Cerebellar cortex (tissue), 1 donor: ENCODE data around the gene MTMR3.

ENCODE experiments used
- DNase-seq: peaks from one replicate; pipeline ENCODE4 v3.0.0-alpha.2; 2015; ENCODE audit warnings: low spot score

The MTMR3 gene

GRCh38 chr22:29870574-29870973 is 12.4 kb upstream of the MTMR3 start:
- no peak for DNase-seq

GRCh38 chr22:29871684-29872083 is 11.3 kb upstream of the MTMR3 start:
- peak; percentile 87 for DNase-seq

- DNase-seq: peak; percentile 75
Observed at GRCh38 chr22:29872144-29872893, 10.7 kb upstream of the MTMR3 start.

- no peak for DNase-seq
Observed at GRCh38 chr22:29872989-29873388, 10.0 kb upstream of the MTMR3 start.

- DNase-seq: no peak
Observed at GRCh38 chr22:29873943-29874342, 9.0 kb upstream of the MTMR3 start.

- DNase-seq: no peak
Observed at GRCh38 chr22:29877620-29878019, 5.4 kb upstream of the MTMR3 start.

GRCh38 chr22:29879753-29880152 is 3.2 kb upstream of the MTMR3 start:
- no peak for DNase-seq

GRCh38 chr22:29882716-29883044 is 294 bp upstream of the MTMR3 start:
- DNase-seq: no peak

- DNase-seq: peak; percentile 16
Observed at GRCh38 chr22:29883775-29884097, 762 bp downstream of the MTMR3 start.

- no peak for DNase-seq
Observed at GRCh38 chr22:29885610-29886009, 2.6 kb downstream of the MTMR3 start.

- no peak for DNase-seq
Observed at GRCh38 chr22:29886596-29886995, 3.6 kb downstream of the MTMR3 start.

- peak; percentile 24 for DNase-seq
Observed at GRCh38 chr22:29887358-29887757, 4.4 kb downstream of the MTMR3 start.

- no peak for DNase-seq
Observed at GRCh38 chr22:29890760-29891159, 7.8 kb downstream of the MTMR3 start.

- no peak for DNase-seq
Observed at GRCh38 chr22:29892315-29893156, 9.6 kb downstream of the MTMR3 start.

GRCh38 chr22:29901354-29901753 is 18.4 kb downstream of the MTMR3 start:
- DNase-seq: no peak

- DNase-seq: no peak
Observed at GRCh38 chr22:29903371-29903770, 20.4 kb downstream of the MTMR3 start.

GRCh38 chr22:29904020-29904419 is 21.0 kb downstream of the MTMR3 start:
- DNase-seq: no peak

- DNase-seq: peak; percentile 72
Observed at GRCh38 chr22:29907753-29908515, 25.0 kb downstream of the MTMR3 start.

GRCh38 chr22:29912141-29912540 is 29.2 kb downstream of the MTMR3 start:
- no peak for DNase-seq

GRCh38 chr22:29912605-29913398 is 29.8 kb downstream of the MTMR3 start:
- DNase-seq: peak; percentile 22

GRCh38 chr22:29914165-29914564 is 31.2 kb downstream of the MTMR3 start:
- no peak for DNase-seq

GRCh38 chr22:29914991-29915533 is 32.1 kb downstream of the MTMR3 start:
- no peak for DNase-seq
